ENCODE measurements around the gene CNTN1.

GRCh38 chr12:40976546-40976945 lies 284.3 kb downstream of the CNTN1 start:
- TF ChIP-seq POLR2AphosphoS5 (IDR thresholded peaks at IDR 0.05; ENCODE audit: low read depth, low read length) (no peak), TCF12 (IDR thresholded peaks at IDR 0.05) (no peak), TAF1 (IDR thresholded peaks at IDR 0.05; ENCODE audit: borderline replicate concordance, low read depth, low read length) (no peak), CTCF (IDR thresholded peaks at IDR 0.05) (no peak), GABPA (IDR thresholded peaks at IDR 0.05; ENCODE audit: low read depth) (no peak), EP300 (IDR thresholded peaks at IDR 0.05; ENCODE audit: borderline replicate concordance in 1 of 2, low read depth in 1 of 2, low read length in 1 of 2) (no peak)
